Measurements from ENCODE around the gene MYBPC1.

The MYBPC1 gene

GRCh38 chr12:101604132-101604531 is 9.4 kb downstream of the MYBPC1 start:
- H3K4me3 ChIP-seq (ENCODE audit: low read depth in 1 of 2, low read length in 2 of 2): no peak overlapping the region
- H3K9me3 ChIP-seq (ENCODE audit: low read length): no peaks in the 10 kb centered on the region
- H3K27ac ChIP-seq (ENCODE audit: low read depth, low read length): no peak overlapping the region
- H3K27me3 ChIP-seq (ENCODE audit: control insufficient read depth in 1 of 2, insufficient read depth in 2 of 2, low read length in 2 of 2): no peaks in the 10 kb centered on the region
- H3K9ac ChIP-seq (ENCODE audit: low read length): no peak overlapping the region
- H3K36me3 ChIP-seq (ENCODE audit: insufficient read depth, low read length): no peaks in the 10 kb centered on the region
- no peaks in the 10 kb centered on the region for H3K4me1 ChIP-seq (ENCODE audit: insufficient read depth, low read length)

DNA sequence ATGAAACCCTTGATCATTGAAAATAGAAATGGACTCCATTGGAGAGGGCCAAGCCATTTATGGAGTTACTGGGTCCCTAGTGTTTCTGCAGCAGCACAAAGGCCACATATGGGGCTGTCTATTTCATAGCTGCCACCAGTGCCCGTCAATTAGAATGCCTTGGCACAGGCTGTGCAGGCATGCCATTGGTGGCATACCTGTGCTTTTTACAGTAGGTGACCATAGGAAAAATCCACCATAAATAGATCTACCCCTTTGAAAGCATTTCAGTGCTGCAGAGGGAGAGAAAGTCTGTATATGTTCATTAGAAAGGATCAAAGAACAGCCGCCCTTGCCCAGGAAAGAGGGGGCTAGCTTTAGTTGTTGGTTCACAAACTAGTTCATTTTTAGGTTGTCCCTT is 13.1 kb downstream of the MYBPC1 start:
- H3K9ac ChIP-seq (ENCODE audit: low read length): no peak overlapping the region
- no peaks in the 10 kb centered on the region for H3K4me1 ChIP-seq (ENCODE audit: insufficient read depth, low read length)
- H3K4me3 ChIP-seq (ENCODE audit: low read depth in 1 of 2, low read length in 2 of 2): no peak overlapping the region
- H3K27ac ChIP-seq (ENCODE audit: low read depth, low read length): no peak overlapping the region
- H3K27me3 ChIP-seq (ENCODE audit: control insufficient read depth in 1 of 2, insufficient read depth in 2 of 2, low read length in 2 of 2): no peaks in the 10 kb centered on the region
- H3K36me3 ChIP-seq (ENCODE audit: insufficient read depth, low read length): no peaks in the 10 kb centered on the region
- H3K9me3 ChIP-seq (ENCODE audit: low read length): no peaks in the 10 kb centered on the region

DNA sequence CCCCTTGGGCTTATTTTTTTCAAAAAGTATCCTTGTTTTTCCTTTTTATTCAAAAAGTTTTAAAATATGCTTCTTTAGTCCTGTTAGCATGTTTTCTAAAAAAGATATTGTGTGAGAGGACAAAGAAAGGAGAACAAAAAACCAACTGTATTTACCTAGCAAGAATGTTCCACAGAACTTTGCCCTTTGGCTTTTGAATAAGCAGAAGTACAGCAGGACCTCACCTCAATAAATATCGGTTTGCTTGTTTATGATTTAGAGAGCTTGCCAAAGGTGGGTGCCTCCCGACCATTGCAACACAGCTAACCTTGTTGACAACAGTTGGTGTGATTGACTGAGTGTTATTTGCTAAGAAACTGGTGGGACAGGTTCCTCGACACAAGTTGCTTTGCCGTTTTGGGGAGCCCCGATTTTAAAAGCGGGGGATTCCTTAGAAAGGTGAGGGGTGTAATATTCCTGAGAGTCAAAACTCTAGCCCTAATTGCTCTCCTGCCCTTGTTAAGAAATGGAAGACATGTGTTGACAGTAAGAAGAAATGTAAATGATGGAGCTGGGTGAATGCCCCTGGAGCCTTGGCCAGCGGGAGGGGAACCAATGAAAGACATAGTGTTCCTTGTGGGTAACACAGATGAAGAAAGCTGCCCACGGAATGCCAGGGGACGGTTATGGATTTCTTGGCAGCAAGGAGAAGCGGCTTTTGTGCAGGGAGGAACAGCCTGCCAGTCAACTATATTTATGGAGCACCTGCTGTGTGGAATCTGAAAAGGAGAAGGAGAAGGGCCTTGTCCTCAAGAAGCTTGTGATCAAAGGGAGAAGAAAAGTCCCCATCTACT is 13.7 kb downstream of the MYBPC1 start:
- H3K4me3 ChIP-seq (ENCODE audit: low read depth in 1 of 2, low read length in 2 of 2): no peak overlapping the region
- H3K9ac ChIP-seq (ENCODE audit: low read length): no peak overlapping the region
- H3K9me3 ChIP-seq (ENCODE audit: low read length): no peaks in the 10 kb centered on the region
- no peaks in the 10 kb centered on the region for H3K36me3 ChIP-seq (ENCODE audit: insufficient read depth, low read length)
- H3K27me3 ChIP-seq (ENCODE audit: control insufficient read depth in 1 of 2, insufficient read depth in 2 of 2, low read length in 2 of 2): no peaks in the 10 kb centered on the region
- H3K4me1 ChIP-seq (ENCODE audit: insufficient read depth, low read length): no peaks in the 10 kb centered on the region
- no peak overlapping the region for H3K27ac ChIP-seq (ENCODE audit: low read depth, low read length)

- no peaks in the 10 kb centered on the region for H3K9me3 ChIP-seq (ENCODE audit: low read length)
- H3K4me1 ChIP-seq (ENCODE audit: insufficient read depth, low read length): no peaks in the 10 kb centered on the region
- H3K27ac ChIP-seq (ENCODE audit: low read depth, low read length): no peak overlapping the region
These were observed 14.4 kb downstream of the MYBPC1 start for GRCh38 chr12:101609198-101609597.

GRCh38 chr12:101612160-101612916 is 17.6 kb downstream of the MYBPC1 start:
- no peaks in the 10 kb centered on the region for H3K36me3 ChIP-seq (ENCODE audit: insufficient read depth, low read length)
- no peak overlapping the region for H3K9ac ChIP-seq (ENCODE audit: low read length)
- no peaks in the 10 kb centered on the region for H3K27me3 ChIP-seq (ENCODE audit: control insufficient read depth in 1 of 2, insufficient read depth in 2 of 2, low read length in 2 of 2)
- H3K9me3 ChIP-seq (ENCODE audit: low read length): no peaks in the 10 kb centered on the region
- no peaks in the 10 kb centered on the region for H3K4me1 ChIP-seq (ENCODE audit: insufficient read depth, low read length)
- H3K27ac ChIP-seq (ENCODE audit: low read depth, low read length): no peak overlapping the region
- H3K4me3 ChIP-seq (ENCODE audit: low read depth in 1 of 2, low read length in 2 of 2): no peak overlapping the region

More at GRCh38 chr12:101609198-101609597, 14.4 kb downstream of the MYBPC1 start:
- Histone ChIP-seq H3K4me3 (ENCODE audit: low read depth in 1 of 2, low read length in 2 of 2) (no peak overlapping the region), H3K36me3 (ENCODE audit: insufficient read depth, low read length) (no peaks in the 10 kb centered on the region), H3K27me3 (ENCODE audit: control insufficient read depth in 1 of 2, insufficient read depth in 2 of 2, low read length in 2 of 2) (no peaks in the 10 kb centered on the region), H3K9ac (ENCODE audit: low read length) (no peak overlapping the region)

- Histone ChIP-seq H3K9me3 (ENCODE audit: low read length) (no peaks in the 10 kb centered on the region), H3K27me3 (ENCODE audit: control insufficient read depth in 1 of 2, insufficient read depth in 2 of 2, low read length in 2 of 2) (no peaks in the 10 kb centered on the region), H3K27ac (ENCODE audit: low read depth, low read length) (no peak overlapping the region), H3K4me3 (ENCODE audit: low read depth in 1 of 2, low read length in 2 of 2) (no peak overlapping the region), H3K4me1 (ENCODE audit: insufficient read depth, low read length) (no peaks in the 10 kb centered on the region), H3K9ac (ENCODE audit: low read length) (no peak overlapping the region), H3K36me3 (ENCODE audit: insufficient read depth, low read length) (no peaks in the 10 kb centered on the region)
These were observed 21.3 kb downstream of the MYBPC1 start for GRCh38 chr12:101616027-101616494.

DNA sequence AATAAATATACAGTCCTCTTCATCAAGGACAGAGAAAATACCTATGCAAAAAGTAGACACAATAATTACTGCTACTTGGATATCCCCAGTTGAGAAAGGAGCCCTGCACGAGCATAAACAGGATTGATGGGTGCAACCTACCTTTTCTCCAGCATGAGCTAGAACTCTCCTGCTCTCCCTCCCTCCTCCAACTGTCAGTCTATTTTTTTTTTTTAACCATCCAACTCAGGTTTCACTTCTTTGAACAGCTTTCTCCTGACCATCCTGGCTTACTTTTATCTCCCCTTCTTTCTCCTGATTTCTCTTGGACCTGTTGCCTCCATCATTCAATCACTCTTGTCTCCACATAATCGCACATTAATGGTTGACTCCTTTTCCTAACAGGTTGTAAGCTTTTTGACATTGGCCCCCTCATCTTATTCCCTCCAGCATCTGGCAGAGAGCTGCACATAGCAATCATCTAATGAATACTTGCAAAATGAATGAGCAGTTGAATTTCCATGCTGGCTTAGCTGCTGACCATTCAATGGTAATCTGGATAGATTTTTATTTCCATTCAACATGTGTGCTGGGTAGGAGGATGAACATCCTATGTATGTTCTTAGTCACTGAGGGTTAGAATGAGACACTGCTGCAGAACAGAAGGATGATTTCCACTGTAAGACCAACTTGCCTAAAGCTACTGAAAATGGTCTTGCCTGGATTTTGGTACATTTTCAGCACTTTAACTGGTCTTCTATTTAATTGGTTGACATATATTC is 24.4 kb downstream of the MYBPC1 start:
- no peaks in the 10 kb centered on the region for H3K4me1 ChIP-seq (ENCODE audit: insufficient read depth, low read length)
- no peak overlapping the region for H3K27ac ChIP-seq (ENCODE audit: low read depth, low read length)
- H3K9ac ChIP-seq (ENCODE audit: low read length): no peak overlapping the region
- no peaks in the 10 kb centered on the region for H3K9me3 ChIP-seq (ENCODE audit: low read length)
- no peaks in the 10 kb centered on the region for H3K27me3 ChIP-seq (ENCODE audit: control insufficient read depth in 1 of 2, insufficient read depth in 2 of 2, low read length in 2 of 2)
- no peak overlapping the region for H3K4me3 ChIP-seq (ENCODE audit: low read depth in 1 of 2, low read length in 2 of 2)
- no peaks in the 10 kb centered on the region for H3K36me3 ChIP-seq (ENCODE audit: insufficient read depth, low read length)

DNA sequence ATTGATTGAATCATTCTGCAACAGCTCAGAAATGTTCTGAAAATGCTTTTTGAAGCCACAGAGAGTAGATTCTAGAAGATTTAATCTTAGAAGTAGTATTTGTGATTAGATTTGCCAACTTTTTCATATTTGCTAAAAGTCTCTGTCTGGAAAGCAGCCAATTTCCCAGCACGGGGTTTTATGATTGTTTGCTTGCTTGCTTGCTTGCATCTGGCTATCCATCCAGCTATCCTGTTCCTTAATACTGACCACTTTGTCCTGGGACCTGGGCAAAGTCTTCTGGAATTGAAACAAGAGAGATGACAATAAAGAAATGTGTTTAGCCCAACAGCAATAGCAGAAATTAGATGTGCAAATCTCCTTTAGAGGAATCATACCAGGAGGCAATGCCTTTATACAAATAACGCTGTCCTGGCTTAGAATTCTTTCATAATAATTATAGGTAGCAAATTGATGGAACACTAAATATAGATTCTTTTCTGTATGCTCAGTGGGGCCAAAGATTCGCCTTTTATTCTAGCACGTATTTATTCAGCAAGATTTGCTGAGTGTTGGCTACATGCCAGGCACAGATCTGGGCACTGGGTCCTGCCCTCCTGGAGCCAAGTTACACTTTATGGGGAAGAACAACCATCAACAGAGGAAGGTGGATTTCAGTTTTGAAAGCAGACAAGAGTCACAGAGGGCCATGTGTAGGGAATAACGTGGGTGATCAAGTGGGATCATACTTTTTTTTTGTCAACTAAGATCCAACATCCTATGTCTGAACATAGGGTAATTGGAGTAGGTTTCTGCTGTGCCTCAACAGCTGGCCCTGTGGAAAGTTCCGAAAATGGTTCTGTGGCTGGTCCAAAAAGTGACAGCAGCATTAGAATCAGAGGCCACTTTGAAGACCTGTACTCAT is 25.3 kb downstream of the MYBPC1 start:
- Histone ChIP-seq H3K27me3 (ENCODE audit: control insufficient read depth in 1 of 2, insufficient read depth in 2 of 2, low read length in 2 of 2) (no peaks in the 10 kb centered on the region), H3K27ac (ENCODE audit: low read depth, low read length) (no peak overlapping the region), H3K9ac (ENCODE audit: low read length) (no peak overlapping the region), H3K36me3 (ENCODE audit: insufficient read depth, low read length) (no peaks in the 10 kb centered on the region), H3K4me3 (ENCODE audit: low read depth in 1 of 2, low read length in 2 of 2) (no peak overlapping the region), H3K9me3 (ENCODE audit: low read length) (no peaks in the 10 kb centered on the region), H3K4me1 (ENCODE audit: insufficient read depth, low read length) (no peaks in the 10 kb centered on the region)

DNA sequence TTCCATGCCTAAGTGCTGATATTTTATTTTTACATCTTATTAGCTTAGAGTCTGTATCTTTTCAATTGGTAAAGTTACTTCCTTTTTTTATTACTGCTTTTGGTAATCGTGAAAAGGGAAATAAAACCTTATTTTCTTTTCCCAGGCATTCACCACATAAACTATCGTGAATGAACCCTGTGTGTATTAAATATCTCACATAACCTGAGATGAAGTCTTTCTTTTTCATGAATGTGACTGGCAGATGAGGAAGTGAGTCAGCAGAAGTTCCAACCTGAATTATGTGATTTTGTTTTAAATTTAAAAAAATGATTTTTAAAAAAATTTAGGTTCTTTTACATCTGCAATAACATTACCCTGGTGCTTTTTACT is 26.0 kb downstream of the MYBPC1 start:
- H3K27me3 ChIP-seq (ENCODE audit: control insufficient read depth in 1 of 2, insufficient read depth in 2 of 2, low read length in 2 of 2): no peaks in the 10 kb centered on the region

GRCh38 chr12:101628676-101629075 is 33.9 kb downstream of the MYBPC1 start:
- no peak overlapping the region for H3K27ac ChIP-seq (ENCODE audit: low read depth, low read length)
- H3K4me3 ChIP-seq (ENCODE audit: low read depth in 1 of 2, low read length in 2 of 2): no peak overlapping the region
- no peaks in the 10 kb centered on the region for H3K4me1 ChIP-seq (ENCODE audit: insufficient read depth, low read length)
- H3K9ac ChIP-seq (ENCODE audit: low read length): no peak overlapping the region
- no peaks in the 10 kb centered on the region for H3K27me3 ChIP-seq (ENCODE audit: control insufficient read depth in 1 of 2, insufficient read depth in 2 of 2, low read length in 2 of 2)
- H3K36me3 ChIP-seq (ENCODE audit: insufficient read depth, low read length): no peaks in the 10 kb centered on the region
- no peaks in the 10 kb centered on the region for H3K9me3 ChIP-seq (ENCODE audit: low read length)

More for the DNA sequence above, 26.0 kb downstream of the MYBPC1 start:
- no peaks in the 10 kb centered on the region for H3K36me3 ChIP-seq (ENCODE audit: insufficient read depth, low read length)
- H3K9me3 ChIP-seq (ENCODE audit: low read length): no peaks in the 10 kb centered on the region
- no peak overlapping the region for H3K9ac ChIP-seq (ENCODE audit: low read length)
- no peak overlapping the region for H3K4me3 ChIP-seq (ENCODE audit: low read depth in 1 of 2, low read length in 2 of 2)
- no peak overlapping the region for H3K27ac ChIP-seq (ENCODE audit: low read depth, low read length)
- no peaks in the 10 kb centered on the region for H3K4me1 ChIP-seq (ENCODE audit: insufficient read depth, low read length)

All from muscle layer of colon (tissue), 2 donors.